Kidney (tissue), 11 donors: ENCODE data around the gene KRTAP5-11. TPM values are rescaled to one million over a fixed set of nuclear protein-coding genes. Genes with fewer than 3 reads are reported as not detected.
"Not testable (repeated sequence)": the region's sequence is repeated elsewhere in the genome, so short reads cannot be mapped to it uniquely, and the experiment has no call there.

Experiments
- DNase-seq, 5 donors: peaks; one replicate each; pipeline ENCODE4 v3.0.0-alpha.2; 2013 to 2020
- FAIRE-seq: peaks from 2 replicates; lab custom pipeline; 2012; peaks lifted over from hg19 to GRCh38; lab: Jason Lieb, UNC
- H3K27ac ChIP-seq, 2 donors: one replicate each; pipeline ENCODE4 v1.7.0; 2013; ENCODE audit warnings: low read depth in 2 of 2, low read length in 2 of 2, inconsistent platforms in 1 of 2
- H3K27me3 ChIP-seq: one replicate; pipeline ENCODE4 v1.7.1; 2013; ENCODE audit warnings: low read length, inconsistent platforms; ENCODE audit not compliant: control insufficient read depth, insufficient read depth
- H3K36me3 ChIP-seq, 3 donors: one replicate each; pipeline versions ENCODE4 v1.7.0 to v1.7.1; 2013; ENCODE audit warnings: low read length in 3 of 3, control low read depth in 1 of 3, inconsistent platforms in 1 of 3; ENCODE audit not compliant: insufficient read depth in 3 of 3, control insufficient read depth in 2 of 3
- H3K4me1 ChIP-seq, 3 donors: one replicate each; pipeline versions ENCODE4 v1.7.0 to v1.7.1; 2013; ENCODE audit warnings: low read length in 3 of 3, inconsistent platforms in 1 of 3, low read depth in 1 of 3; ENCODE audit not compliant: control insufficient read depth in 2 of 3, insufficient read depth in 2 of 3
- H3K4me3 ChIP-seq, 3 donors: one replicate each; pipeline versions ENCODE4 v1.7.0 to v1.8.1; 2013; ENCODE audit warnings: low read length in 3 of 3, control low read depth in 1 of 3, inconsistent platforms in 1 of 3
- H3K9ac ChIP-seq, 3 donors: one replicate each; pipeline versions ENCODE4 v1.7.0 to v1.7.1; 2013; ENCODE audit warnings: low read length in 3 of 3, control low read depth in 1 of 3, inconsistent platforms in 1 of 3
- H3K9me3 ChIP-seq, 3 donors: one replicate each; pipeline versions ENCODE4 v1.7.0 to v1.7.1; 2013; ENCODE audit warnings: low read length in 3 of 3, control low read depth in 1 of 3, inconsistent platforms in 1 of 3; ENCODE audit not compliant: control insufficient read depth in 2 of 3, insufficient read depth in 1 of 3
- intact Hi-C: fragments of 100-400 bp; cut with DNase I; formaldehyde crosslinking; loops from one replicate; pipeline ENCODE4 v1.11.1; 2022
- polyA plus RNA-seq: library from polyadenylated mRNA; stranded (reverse); fragments of 350-450 nt; fragmentation: Illumina TruSeq; extraction: RNeasy Lipid Tissue Mini Kit (QIAGEN cat#74804); gene quantifications from one replicate; pipeline ENCODE4 v1.2.3, GENCODE V29; 2014; ENCODE audit warnings: low read depth, low replicate concordance; ENCODE audit not compliant: insufficient read depth
- total RNA-seq: library from RNA; stranded (reverse); fragmentation: NEBNext Ultra II Directional; extraction: Animal tissue kit (Norgen Biotek cat#: 25700); gene quantifications from one replicate; pipeline ENCODE4 v1.2.1, GENCODE V29; 2021
- donor health status: control.
- donor health status: control.
- donor health status: DM: yes; HTN: yes; CAD: no.
- donor health status: Normal renal cell carcinoma (clear cell type).

KRTAP5-11 gene
- total and polyA plus RNA-seq, 2 donors from 2014 or later: not detected

DNA sequence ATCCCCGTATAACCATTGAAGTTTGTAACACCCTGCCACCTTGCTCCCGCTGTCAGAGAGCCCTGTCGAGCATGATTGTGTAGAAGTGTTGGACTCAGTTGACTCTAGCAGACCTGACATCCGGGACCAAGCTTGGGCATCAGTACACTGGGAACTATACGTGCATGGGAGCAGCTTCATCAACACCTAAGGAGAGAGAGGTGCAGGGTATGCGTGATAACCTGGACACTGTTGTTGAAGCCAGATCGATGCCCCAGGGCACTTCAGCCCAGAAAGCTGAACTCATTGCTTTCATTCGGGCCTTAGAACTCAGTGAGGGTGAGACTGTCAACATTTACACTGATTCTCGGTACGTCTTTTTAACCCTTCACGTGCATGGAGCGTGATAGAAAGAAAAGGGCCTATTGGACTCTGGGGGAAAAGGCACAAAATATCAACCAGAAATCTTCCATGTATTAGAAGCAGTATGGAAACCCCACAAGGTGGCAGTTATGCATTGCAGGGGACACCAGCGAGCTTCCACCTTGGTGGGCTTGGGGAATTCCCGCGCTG, 31.8 kb upstream of the KRTAP5-11 start:
- FAIRE-seq, DNase-seq, H3K27me3 ChIP-seq, H3K27ac ChIP-seq, H3K4me1 ChIP-seq, H3K9ac ChIP-seq, intact Hi-C loops, H3K4me3 ChIP-seq, H3K36me3 ChIP-seq, H3K9me3 ChIP-seq: not testable (repeated sequence)

DNA sequence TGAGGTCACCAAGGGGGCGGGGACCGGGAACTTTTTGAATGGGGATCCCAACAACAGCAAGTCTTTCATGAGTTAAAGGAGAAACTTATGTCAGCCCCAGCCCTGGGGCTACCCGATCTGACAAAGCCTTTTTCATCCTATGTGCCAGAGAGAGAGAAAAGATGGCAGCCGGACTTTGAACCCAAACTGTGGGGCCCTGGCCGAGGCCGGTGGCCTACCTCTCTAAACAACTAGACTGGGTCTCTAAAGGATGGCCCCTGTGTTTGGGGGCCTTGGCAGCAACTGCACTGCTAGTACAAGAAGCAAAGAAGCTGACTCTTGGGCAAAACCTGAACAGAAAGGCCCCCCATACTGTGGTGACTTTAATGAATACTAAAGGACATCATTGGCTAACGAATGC, 31.3 kb upstream of the KRTAP5-11 start:
- H3K4me3 ChIP-seq, H3K9me3 ChIP-seq, FAIRE-seq, H3K27me3 ChIP-seq, DNase-seq, H3K36me3 ChIP-seq, H3K9ac ChIP-seq, H3K4me1 ChIP-seq, intact Hi-C loops, H3K27ac ChIP-seq: not testable (repeated sequence)

DNA sequence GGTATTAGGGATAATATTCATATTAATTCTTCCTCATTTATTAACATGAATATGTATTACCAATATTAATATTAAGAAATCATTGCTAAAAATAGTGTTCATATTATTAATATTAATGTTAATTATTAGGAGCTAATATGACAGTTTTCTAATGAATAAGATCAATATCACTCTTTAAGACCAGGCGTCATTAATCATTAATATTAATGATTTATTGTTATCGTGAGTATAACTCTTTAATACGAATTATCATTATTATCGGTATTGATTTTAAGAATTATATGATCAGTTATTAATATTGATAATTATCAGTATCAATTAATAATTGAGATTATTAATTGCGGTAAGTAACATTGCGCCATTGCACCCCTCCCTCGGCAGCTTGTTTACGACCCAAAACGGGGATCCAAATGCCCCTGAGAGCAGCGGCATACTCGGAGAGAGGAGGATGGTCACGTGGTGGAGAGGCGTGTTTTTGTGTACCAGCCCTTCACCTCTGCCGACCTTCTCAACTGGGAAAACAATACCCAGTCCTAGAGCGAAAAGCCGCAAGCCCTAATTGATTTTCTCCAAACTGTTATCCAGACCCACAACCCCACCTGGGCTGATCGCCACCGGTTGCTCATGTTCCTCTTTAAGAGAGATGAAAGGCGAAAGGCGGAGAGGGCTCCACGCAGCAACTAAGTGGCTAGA, 28.7 kb upstream of the KRTAP5-11 start:
- H3K27ac ChIP-seq, DNase-seq, H3K4me3 ChIP-seq, H3K36me3 ChIP-seq, intact Hi-C loops, FAIRE-seq, H3K4me1 ChIP-seq, H3K9ac ChIP-seq, H3K27me3 ChIP-seq, H3K9me3 ChIP-seq: not testable (repeated sequence)

DNA sequence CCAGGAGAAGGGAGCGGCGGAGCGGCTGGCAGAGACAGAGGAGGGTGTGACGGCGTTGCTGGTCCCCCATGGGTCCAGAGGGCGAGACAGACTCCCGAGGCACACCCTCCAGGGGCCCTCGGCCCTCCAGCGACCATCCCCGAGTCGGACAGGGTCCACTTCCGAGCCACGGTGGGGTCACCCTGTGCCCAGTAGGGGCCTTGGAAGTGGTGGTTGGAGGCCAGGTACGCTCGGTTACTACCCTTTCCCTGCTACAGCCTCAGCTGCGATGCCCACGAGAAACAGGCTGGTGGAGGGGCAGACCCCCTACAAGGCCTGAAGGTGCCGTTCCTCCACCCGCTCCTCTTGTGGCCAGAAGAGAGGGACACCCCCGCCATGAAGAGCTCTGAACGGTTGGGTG, 25.6 kb upstream of the KRTAP5-11 start:
- FAIRE-seq: not testable (repeated sequence)

DNA sequence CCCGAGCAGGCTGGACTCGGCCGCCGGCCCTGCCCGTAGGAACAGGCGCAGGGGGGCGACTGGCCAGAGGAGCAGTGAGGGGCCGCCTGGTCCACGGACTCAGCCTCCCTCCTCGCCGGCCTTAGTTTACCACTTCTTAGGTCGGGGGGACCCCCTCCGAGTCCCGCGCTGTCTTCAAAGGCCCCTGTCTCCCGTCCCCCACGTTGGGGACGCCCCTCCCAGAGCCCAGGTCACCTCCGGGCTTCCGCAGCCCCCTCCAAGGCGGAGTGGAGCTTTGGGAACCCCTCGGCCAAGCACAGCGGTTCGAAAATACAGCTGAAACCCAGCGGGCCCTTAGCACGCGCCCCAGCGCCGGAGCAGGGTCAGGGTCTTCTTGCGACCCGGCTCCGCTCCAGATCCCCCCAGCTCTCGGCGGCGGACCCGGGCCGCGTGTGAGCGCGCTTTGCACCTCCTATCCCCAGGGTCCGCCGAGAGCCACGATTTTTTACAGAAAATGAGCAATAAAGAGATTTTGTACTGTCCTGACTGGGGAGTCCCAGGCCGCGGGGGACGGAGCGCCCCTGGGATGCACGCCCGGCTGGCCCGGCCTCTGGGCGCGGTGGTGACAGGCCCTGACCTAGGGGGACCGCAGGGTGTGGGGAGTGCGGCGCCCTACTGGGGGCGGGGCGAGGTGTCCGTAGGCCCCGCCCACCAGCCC, 25.0 kb upstream of the KRTAP5-11 start:
- H3K9ac ChIP-seq, H3K27ac ChIP-seq, DNase-seq, H3K36me3 ChIP-seq, FAIRE-seq, H3K9me3 ChIP-seq, intact Hi-C loops, H3K4me3 ChIP-seq, H3K27me3 ChIP-seq, H3K4me1 ChIP-seq: not testable (repeated sequence)

More for the DNA sequence above, 25.6 kb upstream of the KRTAP5-11 start:
- H3K9me3 ChIP-seq, intact Hi-C loops, H3K27me3 ChIP-seq, H3K9ac ChIP-seq, H3K36me3 ChIP-seq, H3K4me1 ChIP-seq, H3K27ac ChIP-seq, H3K4me3 ChIP-seq, DNase-seq: not testable (repeated sequence)

DNA sequence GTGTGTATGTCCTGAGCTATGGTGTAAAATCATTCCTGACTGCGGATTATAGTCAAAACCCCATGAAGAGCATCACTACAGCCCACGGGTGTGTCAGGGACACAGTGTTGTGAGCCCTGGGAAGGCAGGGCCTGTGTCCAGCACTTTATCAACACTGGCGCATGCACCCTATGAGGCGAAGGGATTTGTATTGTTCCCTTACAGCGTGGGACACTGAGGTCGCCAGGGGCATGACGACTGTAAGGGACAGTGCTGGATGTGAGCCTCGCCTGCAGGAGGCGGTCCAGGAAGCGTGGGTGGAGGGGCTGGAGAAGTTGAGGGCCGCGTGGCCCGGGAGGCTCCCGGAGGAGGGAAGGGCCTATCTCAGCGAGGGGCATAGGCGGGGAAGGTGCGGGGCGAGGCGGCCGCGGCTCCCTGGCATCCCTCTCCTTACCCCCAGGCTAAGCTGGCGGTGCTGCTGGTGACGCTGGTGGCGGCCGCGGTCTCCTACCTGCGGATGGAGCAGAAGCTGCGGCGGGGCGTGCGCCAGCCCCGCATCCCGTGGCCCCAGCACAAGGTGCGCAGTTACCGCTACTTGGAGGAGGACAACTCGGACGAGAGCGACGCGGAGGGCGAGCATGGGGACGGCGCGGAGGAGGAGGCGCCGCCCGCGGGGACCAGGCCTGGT, 24.3 kb upstream of the KRTAP5-11 start:
- H3K36me3 ChIP-seq, DNase-seq, H3K27me3 ChIP-seq, H3K9me3 ChIP-seq, H3K4me3 ChIP-seq, H3K9ac ChIP-seq, H3K4me1 ChIP-seq, FAIRE-seq, H3K27ac ChIP-seq, intact Hi-C loops: not testable (repeated sequence)

DNA sequence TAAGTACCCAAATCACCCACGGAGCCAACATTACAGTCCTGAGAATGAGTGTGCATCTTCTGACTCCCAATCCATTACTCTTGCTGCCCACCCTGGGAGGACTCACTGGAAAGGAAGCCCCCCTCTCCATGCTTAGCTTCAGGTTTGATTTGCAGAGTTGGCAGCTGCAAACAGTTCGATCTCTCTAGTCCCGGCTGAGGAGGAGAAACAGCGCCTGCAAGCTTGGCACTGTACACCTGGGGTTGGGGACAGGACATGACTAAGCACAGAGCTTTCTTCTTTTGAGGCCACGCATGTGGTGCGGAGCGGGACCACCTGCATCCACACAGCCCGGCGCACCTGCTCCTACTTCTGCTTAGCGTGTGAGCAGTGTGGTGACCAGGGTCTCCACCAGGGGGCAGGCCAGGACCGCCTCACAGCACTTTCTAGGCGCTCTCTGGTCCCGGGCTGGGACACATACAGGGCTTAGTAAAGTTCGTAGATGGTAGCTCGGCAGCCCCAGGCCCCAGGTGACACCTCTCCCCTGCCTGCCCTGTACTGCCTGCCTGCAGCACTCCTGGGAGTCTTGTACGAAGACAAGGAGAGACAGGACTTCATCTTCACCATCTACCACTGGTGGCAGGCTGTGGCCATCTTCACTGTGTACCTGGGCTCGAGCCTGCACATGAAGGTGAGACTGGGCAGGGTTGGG, 22.3 kb upstream of the KRTAP5-11 start:
- H3K4me1 ChIP-seq, DNase-seq, H3K9ac ChIP-seq, H3K27ac ChIP-seq, H3K27me3 ChIP-seq, intact Hi-C loops, H3K4me3 ChIP-seq, H3K36me3 ChIP-seq, H3K9me3 ChIP-seq, FAIRE-seq: not testable (repeated sequence)
